ENCODE measurements around the gene QKI. TPM values are rescaled to one million over a fixed set of nuclear protein-coding genes. Genes with fewer than 3 reads are reported as not detected.

Gene QKI
- polyA plus RNA-seq, 1 donor (not counting 4 experiments of a cell fraction or from before 2014, with no cell fraction given) = 53.3 TPM

GRCh38 chr6:163398115-163398514, 16.4 kb upstream of the QKI start:
- no peak for DNase-seq (ENCODE audit: low read depth, low spot score)
- Histone ChIP-seq H3K27ac (ENCODE audit: control insufficient read depth, insufficient read depth, low read length) (no peak overlapping the region), H3K9me3 (ENCODE audit: control insufficient read depth, low read depth, low read length) (no peaks in the 10 kb centered on the region), H3K4me3 (ENCODE audit: control insufficient read depth in 2 of 3, extremely low read depth in 1 of 3, insufficient read depth in 2 of 3, low read depth in 1 of 3, low read length in 3 of 3) (no peak overlapping the region), H3K27me3 (ENCODE audit: control insufficient read depth, extremely low read depth, insufficient read depth, low read length) (no peaks in the 10 kb centered on the region), H3K4me2 (ENCODE audit: control insufficient read depth, extremely low read depth, insufficient read depth, low read depth, low read length) (no peak overlapping the region), H2AFZ (ENCODE audit: control insufficient read depth, low read length) (no peak overlapping the region), H3K9ac (ENCODE audit: control insufficient read depth, extremely low read depth, insufficient read depth, low read length) (no peak overlapping the region), H4K20me1 (ENCODE audit: control insufficient read depth, extremely low read depth, insufficient read depth, low read length) (no peaks in the 10 kb centered on the region), H3K4me1 (ENCODE audit: control insufficient read depth, extremely low read depth, insufficient read depth, low read length) (peaks cover 3% of the 10 kb centered on the region), H3K36me3 (ENCODE audit: control insufficient read depth in 2 of 2, extremely low read depth in 1 of 2, insufficient read depth in 2 of 2, low read length in 2 of 2) (no peaks in the 10 kb centered on the region), H3K9me1 (ENCODE audit: control insufficient read depth, extremely low read depth, insufficient read depth, low read length) (no peaks in the 10 kb centered on the region), H3K79me2 (ENCODE audit: control insufficient read depth, insufficient read depth, low read length) (no peaks in the 10 kb centered on the region)
- dilution Hi-C loops (cut with MboI; ENCODE audit: extremely low pct_ligation_motif_present, low sequenced_read_pairs) = no loop called here
- TF ChIP-seq EZH2 (IDR thresholded peaks at IDR 0.05; ENCODE audit: low read length) (no peak), CTCF (optimal IDR thresholded peaks at IDR 0.05 in 1 of 3, IDR thresholded peaks at IDR 0.05 in 1 of 3, conservative IDR thresholded peaks at IDR 0.05 in 1 of 3; ENCODE audit: extremely low read depth in 1 of 3, insufficient read depth in 2 of 3, low read length in 3 of 3) (no peak)
- no peak for FAIRE-seq

GRCh38 chr6:163398815-163399214, 15.7 kb upstream of the QKI start:
- H2AFZ ChIP-seq (ENCODE audit: control insufficient read depth, low read length) = no peak overlapping the region

More at GRCh38 chr6:163398815-163399214, 15.7 kb upstream of the QKI start:
- DNase-seq (ENCODE audit: low read depth, low spot score) (no peak), FAIRE-seq (no peak)
- Histone ChIP-seq H3K9ac (ENCODE audit: control insufficient read depth, extremely low read depth, insufficient read depth, low read length) (no peak overlapping the region), H3K4me1 (ENCODE audit: control insufficient read depth, extremely low read depth, insufficient read depth, low read length) (peaks cover 3% of the 10 kb centered on the region), H3K9me3 (ENCODE audit: control insufficient read depth, low read depth, low read length) (no peaks in the 10 kb centered on the region), H3K9me1 (ENCODE audit: control insufficient read depth, extremely low read depth, insufficient read depth, low read length) (no peaks in the 10 kb centered on the region), H3K79me2 (ENCODE audit: control insufficient read depth, insufficient read depth, low read length) (no peaks in the 10 kb centered on the region), H3K4me3 (ENCODE audit: control insufficient read depth in 2 of 3, extremely low read depth in 1 of 3, insufficient read depth in 2 of 3, low read depth in 1 of 3, low read length in 3 of 3) (no peak overlapping the region), H3K4me2 (ENCODE audit: control insufficient read depth, extremely low read depth, insufficient read depth, low read depth, low read length) (no peak overlapping the region), H4K20me1 (ENCODE audit: control insufficient read depth, extremely low read depth, insufficient read depth, low read length) (no peaks in the 10 kb centered on the region), H3K27ac (ENCODE audit: control insufficient read depth, insufficient read depth, low read length) (no peak overlapping the region), H3K36me3 (ENCODE audit: control insufficient read depth in 2 of 2, extremely low read depth in 1 of 2, insufficient read depth in 2 of 2, low read length in 2 of 2) (no peaks in the 10 kb centered on the region), H3K27me3 (ENCODE audit: control insufficient read depth, extremely low read depth, insufficient read depth, low read length) (no peaks in the 10 kb centered on the region)
- dilution Hi-C loops (cut with MboI; ENCODE audit: extremely low pct_ligation_motif_present, low sequenced_read_pairs) = no loop called here
- no peak for TF ChIP-seq CTCF (optimal IDR thresholded peaks at IDR 0.05 in 1 of 3, IDR thresholded peaks at IDR 0.05 in 1 of 3, conservative IDR thresholded peaks at IDR 0.05 in 1 of 3; ENCODE audit: extremely low read depth in 1 of 3, insufficient read depth in 2 of 3, low read length in 3 of 3)
- TF ChIP-seq EZH2 (IDR thresholded peaks at IDR 0.05; ENCODE audit: low read length) = no peak

Measured in keratinocyte (primary cell).